Gastroesophageal sphincter (tissue), 3 donors: ENCODE results near the gene MASTL.

ENCODE experiments used
- CTCF ChIP-seq, 4 experiments: fragments of 200-600 bp in 2 of 4; fragments of 450-650 bp in 2 of 4; sonication (generic) in 1 of 4; IDR thresholded peaks; one replicate each; pipeline ENCODE4 v1.5.1; 2017 to 2019; ENCODE audit warnings: antibody characterized with exemption in 4 of 4, mild to moderate bottlenecking in 2 of 4, moderate library complexity in 2 of 4
- POLR2A ChIP-seq, 2 donors: fragments of 450-650 bp; IDR thresholded peaks; one replicate each; pipeline ENCODE4 v1.6.1; 2017; ENCODE audit warnings: antibody characterized with exemption in 2 of 2, mild to moderate bottlenecking in 2 of 2, moderate library complexity in 1 of 2

- TF ChIP-seq CTCF (IDR thresholded peaks at IDR 0.05), result no peak
- TF ChIP-seq POLR2A (IDR thresholded peaks at IDR 0.05), result peak; percentile 85 to 92
These were observed at the start of gene MASTL for GRCh38 chr10:27155066-27155754.
